ENCODE measurements around the gene TRIM26.

Gene TRIM26

DNA sequence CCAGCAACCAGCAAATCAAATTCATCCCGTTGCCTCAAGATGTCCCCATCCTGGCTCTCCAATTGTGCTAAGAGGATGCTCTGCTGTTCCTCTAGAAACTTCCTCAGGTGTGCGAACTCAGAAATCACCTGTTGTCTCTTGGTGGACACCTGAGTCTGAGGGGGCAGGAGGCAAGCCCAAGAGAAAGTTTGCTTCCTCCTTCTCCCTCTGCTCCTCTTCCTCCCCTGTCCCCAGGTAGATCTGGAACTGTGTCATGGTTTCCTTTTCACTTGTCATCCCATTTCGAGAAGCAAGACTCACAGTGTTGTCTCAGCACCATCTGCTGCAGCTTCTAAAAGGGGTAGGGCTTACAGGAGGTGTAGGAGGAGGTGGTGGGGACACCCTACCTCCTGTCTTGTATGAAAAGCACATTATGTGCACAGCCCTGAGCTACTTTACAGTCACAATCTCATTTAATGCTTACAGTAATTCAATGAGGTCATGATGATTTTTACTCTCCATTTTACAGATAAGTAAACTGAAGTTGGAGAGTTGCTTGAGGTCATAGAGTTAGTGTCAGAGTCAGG lies 54.6 kb downstream of the TRIM26 start:
- H3K4me3 ChIP-seq (ENCODE audit: control insufficient read depth, low read depth, low read length): no peak overlapping the region
- DNase-seq (ENCODE audit: low read depth): no peak
- TF ChIP-seq, protein P1, sequence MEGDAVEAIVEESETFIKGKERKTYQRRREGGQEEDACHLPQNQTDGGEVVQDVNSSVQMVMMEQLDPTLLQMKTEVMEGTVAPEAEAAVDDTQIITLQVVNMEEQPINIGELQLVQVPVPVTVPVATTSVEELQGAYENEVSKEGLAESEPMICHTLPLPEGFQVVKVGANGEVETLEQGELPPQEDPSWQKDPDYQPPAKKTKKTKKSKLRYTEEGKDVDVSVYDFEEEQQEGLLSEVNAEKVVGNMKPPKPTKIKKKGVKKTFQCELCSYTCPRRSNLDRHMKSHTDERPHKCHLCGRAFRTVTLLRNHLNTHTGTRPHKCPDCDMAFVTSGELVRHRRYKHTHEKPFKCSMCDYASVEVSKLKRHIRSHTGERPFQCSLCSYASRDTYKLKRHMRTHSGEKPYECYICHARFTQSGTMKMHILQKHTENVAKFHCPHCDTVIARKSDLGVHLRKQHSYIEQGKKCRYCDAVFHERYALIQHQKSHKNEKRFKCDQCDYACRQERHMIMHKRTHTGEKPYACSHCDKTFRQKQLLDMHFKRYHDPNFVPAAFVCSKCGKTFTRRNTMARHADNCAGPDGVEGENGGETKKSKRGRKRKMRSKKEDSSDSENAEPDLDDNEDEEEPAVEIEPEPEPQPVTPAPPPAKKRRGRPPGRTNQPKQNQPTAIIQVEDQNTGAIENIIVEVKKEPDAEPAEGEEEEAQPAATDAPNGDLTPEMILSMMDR (IDR thresholded peaks at IDR 0.05; ENCODE audit: control insufficient read depth, insufficient read depth, low read depth, low read length, missing control alignments): no peak

DNA sequence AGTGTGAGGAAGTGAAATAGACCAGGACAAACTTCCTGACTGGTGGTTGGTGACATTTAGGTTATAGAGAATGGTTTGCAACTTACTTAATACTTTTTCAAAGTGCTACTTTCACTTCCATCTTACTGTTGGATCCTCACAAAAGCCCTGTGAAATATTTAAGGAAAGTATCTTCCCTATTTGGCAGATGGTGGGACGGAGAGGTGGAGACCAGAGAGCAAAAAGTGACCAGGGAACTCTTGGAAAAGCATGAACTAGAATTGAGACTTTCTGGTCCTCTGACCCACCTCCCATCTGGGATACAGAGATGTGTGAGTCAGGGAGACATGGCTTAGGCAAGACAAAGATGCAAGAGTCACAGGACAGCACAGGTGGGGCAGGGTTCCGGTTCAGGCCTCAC lies 55.2 kb downstream of the TRIM26 start:
- TF ChIP-seq, protein P1 (IDR thresholded peaks at IDR 0.05; ENCODE audit: control insufficient read depth, insufficient read depth, low read depth, low read length, missing control alignments): no peak
- H3K4me3 ChIP-seq (ENCODE audit: control insufficient read depth, low read depth, low read length): no peak overlapping the region

DNA sequence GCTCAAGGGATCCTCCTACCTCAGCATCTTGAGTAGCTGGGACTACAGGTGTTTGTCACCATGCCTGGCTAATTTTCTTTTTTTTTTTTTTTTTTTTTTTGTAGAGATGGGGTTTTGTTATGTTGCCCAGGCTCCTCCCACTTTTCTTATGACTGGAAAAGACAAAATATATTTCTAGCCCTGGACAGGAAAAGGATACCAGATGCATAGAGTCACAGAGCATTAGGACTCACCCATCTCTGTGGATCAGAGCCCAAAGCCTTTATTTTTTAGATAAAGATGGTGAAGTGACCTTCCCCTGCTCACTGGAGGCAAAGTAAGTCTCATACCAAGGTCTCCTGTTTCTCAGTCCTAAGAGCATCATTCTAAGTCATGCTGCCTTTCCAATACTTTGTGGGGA lies 55.6 kb downstream of the TRIM26 start:
- no peak for DNase-seq (ENCODE audit: low read depth)
- no peak overlapping the region for H3K4me3 ChIP-seq (ENCODE audit: control insufficient read depth, low read depth, low read length)
- TF ChIP-seq, protein P1 (IDR thresholded peaks at IDR 0.05; ENCODE audit: control insufficient read depth, insufficient read depth, low read depth, low read length, missing control alignments): no peak

More for the DNA sequence above, 55.2 kb downstream of the TRIM26 start:
- DNase-seq (ENCODE audit: low read depth): no peak

DNA sequence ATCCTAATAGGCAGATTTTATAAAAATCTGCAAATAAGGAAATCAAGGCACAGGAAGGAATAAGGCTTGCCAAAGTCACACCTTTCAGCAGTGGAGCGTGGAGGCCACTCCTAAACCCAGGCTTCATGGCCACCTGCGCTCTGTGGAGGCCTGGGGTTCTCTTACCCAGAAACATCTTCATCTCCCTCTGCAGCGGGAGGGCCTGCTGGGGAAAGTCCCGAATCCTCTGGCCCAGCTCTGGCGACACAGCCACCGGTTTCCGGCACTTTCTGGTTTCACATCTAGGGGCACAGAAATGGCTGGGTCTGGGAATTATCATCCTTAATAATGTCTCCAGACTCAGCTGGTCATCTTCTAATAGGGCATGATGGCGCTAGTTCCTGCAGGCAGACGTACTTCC lies 56.4 kb downstream of the TRIM26 start:
- no peak for DNase-seq (ENCODE audit: low read depth)
- H3K4me3 ChIP-seq (ENCODE audit: control insufficient read depth, low read depth, low read length): no peak overlapping the region
- TF ChIP-seq, protein P1 (IDR thresholded peaks at IDR 0.05; ENCODE audit: control insufficient read depth, insufficient read depth, low read depth, low read length, missing control alignments): no peak

DNA sequence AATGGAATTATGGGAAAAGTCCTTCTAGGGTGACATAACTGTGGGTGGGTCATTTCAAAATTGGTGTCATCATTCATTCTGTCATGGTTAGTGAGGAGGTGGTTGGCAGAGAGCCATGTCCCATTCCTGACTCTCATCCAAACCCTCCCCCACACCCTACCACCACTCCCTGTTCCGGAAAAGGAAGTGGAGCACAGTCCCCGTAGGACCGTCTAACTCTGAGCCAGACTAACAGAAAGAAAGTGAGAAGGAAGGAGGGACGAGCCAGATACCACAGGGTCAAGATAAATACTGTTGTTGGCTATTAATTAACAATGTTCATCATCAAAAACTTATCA lies 57.0 kb downstream of the TRIM26 start:
- H3K4me3 ChIP-seq (ENCODE audit: control insufficient read depth, low read depth, low read length): no peak overlapping the region
- DNase-seq (ENCODE audit: low read depth): no peak
- TF ChIP-seq, protein P1 (IDR thresholded peaks at IDR 0.05; ENCODE audit: control insufficient read depth, insufficient read depth, low read depth, low read length, missing control alignments): no peak

DNA sequence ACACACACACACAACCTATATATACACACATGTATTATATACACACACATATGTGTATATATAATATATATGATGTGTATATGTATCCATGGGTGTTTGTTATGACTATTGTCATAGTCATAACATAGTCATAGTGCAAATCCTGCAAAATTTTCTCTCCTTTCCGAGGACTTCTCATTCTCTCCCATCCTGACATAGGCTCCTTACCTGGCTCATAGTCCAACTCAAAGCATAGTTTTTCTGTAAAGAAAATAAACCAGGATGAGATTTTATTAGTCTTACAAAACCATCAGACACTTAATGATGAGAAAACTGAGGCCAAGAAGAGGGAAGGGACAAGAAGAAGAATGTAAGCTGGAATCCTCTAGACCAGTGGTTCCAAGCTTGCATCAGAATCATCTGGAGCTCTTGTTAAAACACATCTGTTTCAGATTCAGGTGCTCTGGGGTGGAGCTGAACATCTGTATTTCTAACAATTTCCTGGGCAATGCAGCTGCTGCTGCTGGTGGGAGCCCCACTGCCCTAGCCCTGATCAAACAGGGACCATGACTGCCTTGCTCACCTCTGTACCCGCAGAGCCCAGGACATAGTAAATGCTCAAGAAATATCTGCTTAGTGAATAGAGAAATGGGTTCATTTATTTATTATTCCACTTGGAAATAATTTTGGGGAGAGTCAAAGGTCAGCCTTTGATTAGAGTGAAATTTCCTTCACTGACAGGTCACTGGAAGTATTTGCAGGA lies 57.5 kb downstream of the TRIM26 start:
- DNase-seq (ENCODE audit: low read depth): no peak
- TF ChIP-seq, protein P1 (IDR thresholded peaks at IDR 0.05; ENCODE audit: control insufficient read depth, insufficient read depth, low read depth, low read length, missing control alignments): no peak
- no peak overlapping the region for H3K4me3 ChIP-seq (ENCODE audit: control insufficient read depth, low read depth, low read length)
